Fibroblast of peridontal ligament (primary cell): ENCODE data around the gene ZSCAN21.
A peak's percentile ranks its signal among the peaks of the same experiment; 100 is the strongest.

ENCODE experiments used
- DNase-seq: peaks from one replicate; pipeline ENCODE4 v3.0.0-alpha.2; 2010; ENCODE audit errors: extremely low read depth

ZSCAN21 gene

DNA sequence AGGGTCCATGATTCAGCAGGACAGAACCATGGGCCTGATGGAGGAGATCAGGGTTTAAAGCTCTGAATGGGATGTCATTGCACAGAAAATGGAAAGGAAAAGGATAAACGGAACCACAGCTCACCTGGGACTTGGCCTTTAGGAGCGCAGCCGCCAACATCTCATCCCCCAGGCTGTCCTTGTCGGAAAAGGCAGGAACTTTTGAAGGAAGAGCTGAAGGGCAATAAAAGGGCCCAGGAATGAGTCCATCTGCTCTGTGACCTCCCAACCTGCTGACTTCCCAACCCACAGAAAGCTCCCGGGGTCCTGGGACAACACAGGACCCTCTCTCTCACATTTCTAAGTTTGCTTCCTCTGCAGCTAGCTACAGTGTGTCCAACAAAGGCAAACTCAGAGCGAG lies 25.8 kb downstream of the ZSCAN21 start:
- no peak for DNase-seq

DNA sequence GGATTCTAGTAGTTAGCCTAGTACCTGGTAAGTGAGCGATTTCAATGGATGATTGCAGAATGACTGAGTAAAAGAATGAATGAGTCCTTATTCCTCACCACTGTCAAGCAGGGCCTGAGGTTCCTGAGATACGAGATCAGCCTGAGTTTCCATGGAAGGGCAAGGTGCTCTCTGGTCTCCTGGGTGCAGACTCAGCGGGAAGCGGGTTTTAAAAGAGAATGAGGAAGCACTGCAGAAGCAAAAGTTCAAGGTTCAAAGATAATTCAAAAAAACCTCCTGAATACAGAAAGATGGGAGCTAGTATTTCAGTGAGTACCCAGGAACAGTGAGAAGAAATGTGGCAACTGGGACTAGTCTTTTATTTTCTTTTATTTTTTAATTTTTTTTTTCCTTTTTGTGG lies 27.6 kb downstream of the ZSCAN21 start:
- no peak for DNase-seq

DNA sequence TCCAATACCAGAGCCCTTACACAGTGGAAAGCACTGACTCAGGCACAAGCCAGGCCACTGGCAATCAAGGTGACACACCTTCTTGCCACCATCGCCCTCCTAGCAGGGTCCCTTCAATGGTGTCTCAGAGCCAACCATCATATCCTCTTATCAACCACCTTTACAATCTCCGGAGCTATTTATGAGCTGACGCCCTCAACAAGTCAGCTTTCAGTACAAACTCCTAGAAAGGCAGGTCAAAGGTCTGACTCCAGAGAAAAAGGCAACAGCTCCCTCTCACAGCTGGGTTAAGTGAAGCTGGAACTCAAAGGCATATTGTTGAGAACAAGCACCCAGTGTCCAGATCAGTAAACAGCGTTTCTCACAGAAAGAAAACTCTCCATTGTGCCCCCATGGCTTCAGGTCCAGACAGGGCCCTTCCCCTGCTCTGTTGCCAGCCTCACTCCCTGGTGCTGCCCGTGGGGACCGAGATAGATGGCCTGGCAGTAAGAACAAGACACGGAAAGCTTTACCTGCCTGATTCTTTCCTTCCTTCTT lies 29.5 kb downstream of the ZSCAN21 start:
- no peak for DNase-seq

DNA sequence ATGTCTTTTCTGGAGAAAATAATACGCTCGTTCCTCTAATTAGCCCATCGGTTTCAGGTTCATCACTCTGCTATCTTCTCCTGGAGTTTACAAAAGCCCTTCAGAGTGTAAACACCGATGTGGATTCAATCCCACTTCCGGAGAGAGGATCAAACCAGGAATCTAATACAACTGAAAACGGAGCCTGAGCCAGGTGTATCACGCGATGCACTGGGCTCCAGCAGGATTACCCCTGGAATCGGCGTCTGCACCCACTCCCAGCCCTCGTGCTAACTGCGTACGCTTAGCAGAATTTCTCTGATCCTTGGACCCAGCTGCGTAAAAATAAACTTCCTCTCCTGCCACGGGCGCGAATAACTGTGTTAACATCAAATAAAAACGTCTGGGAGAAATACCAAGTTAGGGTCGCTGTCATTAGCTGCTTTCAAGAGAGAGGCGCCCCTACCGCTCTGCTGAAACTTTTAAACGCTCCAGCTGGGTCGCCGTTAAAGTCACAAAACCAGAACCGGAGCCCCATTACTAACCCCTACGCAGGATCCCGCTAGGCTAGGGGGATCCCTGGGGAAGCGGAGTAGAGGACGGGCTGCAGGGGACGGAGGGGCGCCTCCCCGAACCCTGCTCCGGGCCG lies 31.4 kb downstream of the ZSCAN21 start:
- peak; percentile 15 for DNase-seq

DNA sequence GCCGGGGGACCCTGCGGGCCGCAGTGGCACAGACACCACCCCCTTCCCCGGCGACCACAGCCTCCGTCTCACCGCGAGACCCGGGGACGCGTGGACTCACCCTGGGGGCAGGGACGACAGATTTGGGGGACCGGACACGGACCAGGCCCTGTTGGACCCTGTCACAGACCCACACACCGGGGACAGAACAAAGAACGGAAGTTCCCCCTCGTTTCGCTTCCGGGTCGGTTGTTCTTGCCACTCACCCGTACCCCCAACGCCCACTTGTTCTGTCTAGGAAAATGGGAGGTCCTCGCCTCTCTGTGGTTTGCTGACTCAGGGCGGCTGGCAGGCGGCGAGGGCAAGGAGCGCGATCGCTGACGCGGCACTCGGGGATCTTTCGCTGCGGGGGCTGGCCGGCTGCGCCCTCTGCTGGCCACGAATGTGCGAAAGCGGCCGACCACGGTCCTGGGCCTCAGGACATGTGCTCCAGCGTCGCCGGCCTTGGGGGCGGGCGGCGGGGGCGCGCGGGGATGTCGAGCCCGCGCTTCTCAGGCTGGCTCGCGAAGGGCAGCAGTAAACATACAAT lies 32.0 kb downstream of the ZSCAN21 start, which contains the start of gene ZNF3:
TSS of gene ZNF3 (minus strand) at position 189 of the 568 bp plus-strand sequence. CDS start 4,366 bp downstream, outside the sequence.
- peak; percentile 99 for DNase-seq

DNA sequence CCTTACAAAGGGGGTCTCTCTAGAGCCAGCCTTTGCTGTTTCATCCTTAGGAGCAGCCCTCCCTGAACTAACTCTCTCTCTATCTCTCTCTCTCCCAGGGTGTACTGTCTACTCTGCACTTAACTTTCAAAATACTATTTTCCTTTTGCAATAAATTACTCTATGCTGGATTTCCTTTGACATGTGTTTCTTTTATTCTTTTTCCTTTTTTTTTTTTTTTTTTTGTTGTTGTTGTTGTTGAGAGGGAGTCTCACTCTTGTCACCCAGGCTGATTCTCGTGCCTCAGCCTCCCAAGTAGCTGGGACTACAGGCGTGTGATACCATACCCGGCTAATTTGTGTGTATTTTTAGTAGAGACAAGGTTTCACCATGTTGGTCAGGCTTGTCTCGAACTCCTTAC lies 33.4 kb downstream of the ZSCAN21 start:
- no peak for DNase-seq

DNA sequence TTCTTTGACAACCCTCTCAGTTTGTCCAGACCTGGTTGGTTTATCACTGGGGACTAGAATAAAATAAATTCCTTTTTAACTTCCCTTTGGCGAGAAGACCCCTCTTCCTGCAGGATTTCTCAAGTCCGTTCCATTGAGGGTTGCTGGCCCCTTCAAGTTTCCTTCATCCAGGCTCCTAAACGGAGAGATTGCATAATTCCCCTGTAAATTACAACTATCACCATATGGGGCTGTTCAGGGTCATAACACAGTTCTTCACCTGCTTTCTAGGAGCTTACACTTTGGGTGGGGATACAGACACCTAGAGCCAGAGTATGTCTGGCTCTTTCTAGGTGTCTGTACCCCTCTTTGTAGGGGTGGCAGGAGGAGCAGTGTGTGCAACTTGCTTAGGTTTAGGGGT lies 35.9 kb downstream of the ZSCAN21 start:
- no peak for DNase-seq

DNA sequence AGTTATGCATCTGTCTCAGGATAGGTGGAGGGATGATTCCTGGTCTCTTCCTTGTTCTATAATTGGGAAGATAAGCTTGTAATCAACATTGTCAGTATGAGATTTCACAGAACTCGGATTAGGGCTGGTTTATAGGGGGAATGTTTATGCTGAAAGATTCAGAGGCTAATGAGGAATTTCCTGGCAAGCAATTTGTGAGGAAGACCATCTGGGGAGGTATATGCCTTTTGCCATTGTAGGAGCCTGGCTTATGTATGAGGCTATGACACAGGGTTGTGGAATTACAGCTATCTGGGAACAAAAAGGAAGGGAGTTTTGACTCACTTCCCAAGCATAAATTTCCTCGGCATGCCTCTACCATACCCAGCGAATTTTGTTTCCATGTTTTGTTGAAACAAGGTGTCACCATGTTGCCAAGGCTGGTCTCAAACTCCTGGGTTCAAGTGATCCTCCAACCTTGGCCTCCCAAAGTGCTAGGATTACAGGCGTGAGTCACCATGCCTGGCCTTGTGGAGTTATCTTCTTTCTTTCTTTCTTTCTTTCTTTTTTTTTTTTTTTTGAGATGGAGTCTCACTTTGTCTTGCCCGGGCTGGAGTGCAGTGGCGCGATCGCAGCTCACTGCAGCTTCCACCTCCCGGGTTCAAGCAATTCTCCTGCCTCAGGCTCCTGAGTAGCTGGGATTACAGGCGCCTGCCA lies 37.6 kb downstream of the ZSCAN21 start:
- peak; percentile 97 for DNase-seq

DNA sequence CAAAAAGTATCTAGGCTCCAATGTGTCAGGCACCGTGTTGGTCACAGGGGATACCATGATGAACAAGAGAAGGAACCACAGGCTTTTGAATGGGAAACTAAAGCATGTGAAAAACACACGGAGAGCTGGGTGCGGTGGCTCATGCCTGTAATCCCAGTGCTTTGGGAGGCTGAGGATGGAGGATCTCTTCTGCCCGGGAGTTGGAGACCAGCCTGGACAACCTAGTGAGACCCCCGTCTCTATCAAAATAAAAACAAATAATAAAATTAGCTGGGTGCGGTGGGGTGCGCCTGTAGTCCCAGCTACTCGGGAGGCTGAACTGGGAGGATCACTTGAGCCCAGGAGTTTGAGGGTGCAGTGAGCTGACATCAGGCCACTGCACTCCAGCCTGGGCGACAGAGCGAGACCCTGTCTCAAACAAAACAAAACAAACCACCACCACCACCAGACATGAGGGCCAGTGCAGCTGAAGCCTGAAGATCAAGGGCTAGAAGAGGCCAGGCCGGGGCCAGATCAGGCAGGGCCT lies 38.6 kb downstream of the ZSCAN21 start:
- DNase-seq: no peak

DNA sequence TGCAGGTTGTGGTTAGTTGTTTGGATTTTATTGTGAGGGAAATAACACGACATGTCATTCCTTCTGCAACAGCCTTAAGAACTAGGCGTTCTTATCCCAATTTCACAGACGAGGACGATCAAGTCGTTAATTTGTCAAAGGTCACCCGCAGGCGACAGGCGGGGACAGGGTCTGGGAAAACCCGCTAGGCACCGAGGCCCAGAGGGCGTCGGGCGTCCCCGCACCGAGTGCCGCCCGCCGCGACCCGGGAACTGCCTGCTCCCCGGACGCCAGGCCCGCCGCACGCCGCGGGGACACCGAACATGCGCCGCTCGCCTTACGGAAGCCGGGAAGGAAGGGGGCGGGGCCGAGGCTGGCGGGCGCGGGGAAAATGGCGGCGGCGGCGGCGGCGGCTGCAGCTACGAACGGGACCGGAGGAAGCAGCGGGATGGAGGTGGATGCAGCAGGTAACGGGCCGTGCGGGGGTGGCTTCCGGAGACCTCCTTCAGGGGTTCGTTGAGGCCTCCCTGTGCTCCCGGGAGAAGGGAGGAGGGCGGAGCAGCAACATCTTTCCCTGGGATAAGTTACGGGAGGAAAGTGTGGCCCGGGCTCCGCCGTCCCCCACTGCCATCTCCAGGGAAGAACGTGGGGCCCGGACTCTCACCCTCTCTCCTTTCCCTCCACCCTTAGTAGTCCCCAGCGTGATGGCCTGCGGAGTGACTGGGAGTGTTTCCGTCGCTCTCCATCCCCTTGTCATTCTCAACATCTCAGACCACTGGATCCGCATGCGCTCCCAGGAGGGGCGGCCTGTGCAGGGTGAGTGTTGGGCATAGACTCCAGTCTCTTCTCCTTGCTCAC lies 39.3 kb downstream of the ZSCAN21 start, which contains the start of gene COPS6:
TSS of gene COPS6 (plus strand) at position 349 of the 837 bp plus-strand sequence. CDS start at position 371, 22 bp downstream.
- peak; percentile 65 for DNase-seq

DNA sequence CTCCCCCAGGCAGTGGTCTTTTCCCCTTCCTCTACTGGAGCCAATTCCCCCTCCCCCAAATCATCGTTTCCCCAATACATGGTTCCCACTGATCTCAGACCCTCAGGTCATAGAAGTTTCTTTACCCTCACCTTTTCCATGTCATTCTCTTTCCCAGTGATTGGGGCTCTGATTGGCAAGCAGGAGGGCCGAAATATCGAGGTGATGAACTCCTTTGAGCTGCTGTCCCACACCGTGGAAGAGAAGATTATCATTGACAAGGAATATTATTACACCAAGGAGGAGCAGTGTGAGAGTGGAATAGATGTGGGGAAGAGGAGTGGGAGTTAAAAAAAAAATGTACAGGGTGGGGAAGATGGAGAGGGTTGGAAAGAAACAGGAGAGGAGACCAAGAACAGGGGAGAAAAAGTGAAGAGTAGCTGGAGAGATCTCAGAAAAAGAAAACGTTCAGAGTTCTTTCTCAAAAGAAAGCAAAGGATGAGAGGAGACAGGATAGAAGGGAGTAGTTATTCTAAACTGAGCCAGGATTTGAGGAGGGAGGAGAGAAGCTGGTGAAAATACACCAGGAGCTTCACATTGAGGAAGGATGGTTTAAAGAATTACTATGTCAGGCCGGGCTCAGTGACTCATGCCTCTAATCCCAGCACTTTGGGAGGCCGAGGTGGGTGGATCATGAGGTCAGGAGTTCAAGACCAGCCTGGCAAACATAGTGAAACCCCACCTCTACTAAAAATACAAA lies 40.1 kb downstream of the ZSCAN21 start:
- DNase-seq: peak; percentile 31

DNA sequence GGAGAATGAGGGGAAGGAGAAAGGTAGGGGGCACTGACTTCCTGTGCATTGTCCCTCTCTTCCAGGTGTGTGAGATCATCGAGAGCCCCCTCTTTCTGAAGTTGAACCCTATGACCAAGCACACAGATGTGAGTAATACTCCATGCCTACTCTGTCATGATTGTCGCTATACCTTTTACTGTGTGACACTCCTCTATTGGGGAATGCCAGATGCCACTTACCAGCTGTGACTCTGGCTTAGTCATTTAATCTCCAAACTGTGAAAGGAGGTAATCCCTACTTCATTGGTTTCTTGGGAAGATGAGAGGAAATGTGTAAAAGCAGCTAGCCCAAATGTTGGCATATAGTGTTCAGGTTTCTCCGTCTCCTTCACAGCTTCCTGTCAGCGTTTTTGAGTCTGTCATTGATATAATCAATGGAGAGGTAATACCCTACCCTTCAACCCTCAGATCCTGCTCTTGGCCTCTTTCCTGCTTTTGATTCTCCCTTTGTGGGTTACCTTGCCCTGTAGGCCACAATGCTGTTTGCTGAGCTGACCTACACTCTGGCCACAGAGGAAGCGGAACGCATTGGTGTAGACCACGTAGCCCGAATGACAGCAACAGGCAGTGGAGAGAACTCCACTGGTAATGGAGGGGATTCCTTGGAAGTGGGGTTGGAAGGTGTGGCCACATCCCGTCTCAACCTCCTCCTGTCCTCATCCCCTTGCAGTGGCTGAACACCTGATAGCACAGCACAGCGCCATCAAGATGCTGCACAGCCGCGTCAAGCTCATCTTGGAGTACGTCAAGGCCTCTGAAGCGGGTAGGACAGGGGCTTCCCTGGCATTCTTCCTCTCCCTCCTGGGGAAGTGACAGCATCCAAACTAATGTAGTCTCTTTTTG lies 41.2 kb downstream of the ZSCAN21 start:
- DNase-seq: no peak

DNA sequence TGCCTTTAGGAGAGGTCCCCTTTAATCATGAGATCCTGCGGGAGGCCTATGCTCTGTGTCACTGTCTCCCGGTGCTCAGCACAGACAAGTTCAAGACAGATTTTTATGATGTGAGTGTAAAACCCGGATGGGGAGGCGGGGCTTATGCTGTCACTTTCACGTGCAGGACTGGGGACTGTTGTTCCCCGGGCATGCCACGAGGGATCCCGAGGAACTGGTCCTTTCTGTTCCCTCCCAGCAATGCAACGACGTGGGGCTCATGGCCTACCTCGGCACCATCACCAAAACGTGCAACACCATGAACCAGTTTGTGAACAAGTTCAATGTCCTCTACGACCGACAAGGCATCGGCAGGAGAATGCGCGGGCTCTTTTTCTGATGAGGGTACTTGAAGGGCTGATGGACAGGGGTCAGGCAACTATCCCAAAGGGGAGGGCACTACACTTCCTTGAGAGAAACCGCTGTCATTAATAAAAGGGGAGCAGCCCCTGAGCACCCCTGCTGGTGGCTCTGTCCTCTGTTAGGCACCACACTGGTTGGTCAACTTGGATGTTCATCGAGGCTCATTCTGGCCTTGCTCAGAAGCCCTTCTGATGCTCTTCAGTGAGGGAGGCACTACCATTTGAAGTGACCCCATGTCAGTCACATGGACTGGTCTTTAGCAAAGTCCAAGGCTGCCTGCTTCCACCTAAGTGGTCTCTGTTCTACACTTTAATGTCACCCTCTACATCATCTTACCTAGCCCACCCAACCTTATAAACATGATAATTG lies 42.0 kb downstream of the ZSCAN21 start:
- no peak for DNase-seq

DNA sequence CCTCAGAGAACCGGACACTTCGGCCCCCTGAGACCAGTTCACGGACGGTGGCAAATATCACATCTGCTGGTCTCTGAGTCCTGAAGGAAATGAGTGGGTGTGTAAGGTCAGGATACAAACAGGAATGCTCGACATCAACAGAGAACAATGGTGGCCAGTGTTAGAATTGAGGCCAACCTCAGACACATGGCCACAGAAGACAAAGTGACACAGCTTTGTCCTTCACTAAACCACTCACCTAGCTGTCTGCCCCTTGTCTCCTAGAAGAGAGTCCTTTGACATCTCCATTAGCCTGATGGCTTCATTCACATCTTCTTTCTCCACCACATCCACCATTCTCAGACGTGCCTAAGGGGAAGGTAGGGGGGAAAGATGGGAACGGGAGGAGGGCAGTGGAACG lies 43.5 kb downstream of the ZSCAN21 start:
- no peak for DNase-seq

DNA sequence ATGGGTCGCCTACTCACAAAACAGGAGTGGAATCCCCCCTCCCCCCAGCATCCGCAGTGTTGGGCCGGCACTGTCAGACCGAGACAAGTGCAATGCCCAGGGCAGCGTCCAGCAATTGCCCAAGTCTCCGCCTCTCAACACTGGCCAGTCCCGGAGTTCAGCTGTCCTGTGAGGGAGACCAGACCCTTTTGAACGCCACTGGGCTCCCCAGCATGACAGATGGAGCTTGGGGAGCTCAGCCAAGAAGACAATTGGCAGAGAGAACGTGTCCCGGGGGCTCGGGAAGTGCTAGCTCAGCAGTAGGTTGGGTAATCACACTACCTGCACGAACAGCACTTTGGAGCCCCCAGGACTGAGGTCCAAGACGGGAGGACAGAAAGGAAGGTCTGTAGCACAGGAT lies 43.9 kb downstream of the ZSCAN21 start:
- DNase-seq: no peak

DNA sequence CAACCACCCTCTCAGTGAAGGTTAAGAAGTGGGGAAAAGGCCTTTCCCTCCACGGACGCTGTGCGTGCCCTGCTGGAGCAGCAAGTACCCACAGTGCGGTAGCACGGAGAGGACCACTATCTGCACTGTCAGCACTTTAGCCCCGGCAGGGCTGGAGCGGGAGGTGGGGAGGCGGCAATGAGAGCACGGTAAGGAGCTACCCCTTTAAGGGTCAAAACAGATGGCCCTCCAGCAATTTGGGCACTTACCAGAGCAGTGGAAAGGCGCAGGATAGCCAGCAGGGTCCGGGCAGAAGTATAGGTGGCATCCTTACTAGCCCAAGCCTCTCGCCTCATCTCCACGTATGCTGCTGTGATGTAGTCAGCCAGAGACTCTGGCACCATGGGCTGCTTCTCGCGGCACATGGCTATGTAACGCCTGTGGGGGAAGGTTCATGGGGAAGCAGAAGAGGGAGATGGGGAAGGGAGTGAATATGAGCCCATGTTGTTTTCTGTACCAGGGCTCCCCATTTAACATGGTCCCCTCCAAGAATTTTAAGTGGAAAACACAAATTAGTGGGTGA lies 44.4 kb downstream of the ZSCAN21 start:
- no peak for DNase-seq

DNA sequence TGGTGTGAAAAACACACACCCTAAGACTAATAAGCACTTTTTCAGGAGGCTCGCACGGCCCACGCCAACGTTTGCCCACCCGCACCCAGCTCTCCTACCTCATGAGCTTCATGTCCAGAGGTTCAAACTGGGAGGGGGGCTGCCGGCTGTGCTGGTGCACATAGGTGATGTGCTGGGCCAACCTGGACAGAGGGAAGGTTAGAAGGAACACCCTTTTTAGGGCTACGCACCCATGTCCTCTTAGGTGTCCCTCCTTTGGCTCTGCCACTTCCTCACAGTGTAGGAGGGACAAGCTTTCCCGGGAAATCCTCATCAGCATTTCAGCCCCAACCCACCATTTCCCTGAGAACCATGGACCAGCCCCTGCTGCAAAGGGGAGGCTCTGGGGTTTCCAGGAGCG lies 45.7 kb downstream of the ZSCAN21 start:
- DNase-seq: no peak

DNA sequence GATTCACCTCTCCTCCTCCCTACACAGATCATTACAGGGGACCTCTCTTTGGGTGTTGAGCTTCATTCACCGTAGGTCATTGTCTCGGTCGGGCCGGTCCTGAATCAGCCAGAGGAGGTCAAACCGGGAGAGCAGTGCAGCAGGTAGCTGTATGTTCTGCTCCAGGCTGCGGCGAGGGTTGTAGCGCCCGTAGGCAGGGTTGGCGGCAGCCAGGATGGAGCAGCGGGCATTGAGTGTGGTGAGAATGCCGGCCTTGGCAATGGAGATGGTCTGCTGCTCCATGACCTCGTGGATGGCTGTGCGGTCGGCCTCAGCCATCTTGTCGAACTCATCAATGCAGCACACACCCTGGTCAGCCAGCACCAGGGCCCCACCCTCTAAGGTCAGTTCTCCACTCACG lies 46.1 kb downstream of the ZSCAN21 start:
- no peak for DNase-seq

DNA sequence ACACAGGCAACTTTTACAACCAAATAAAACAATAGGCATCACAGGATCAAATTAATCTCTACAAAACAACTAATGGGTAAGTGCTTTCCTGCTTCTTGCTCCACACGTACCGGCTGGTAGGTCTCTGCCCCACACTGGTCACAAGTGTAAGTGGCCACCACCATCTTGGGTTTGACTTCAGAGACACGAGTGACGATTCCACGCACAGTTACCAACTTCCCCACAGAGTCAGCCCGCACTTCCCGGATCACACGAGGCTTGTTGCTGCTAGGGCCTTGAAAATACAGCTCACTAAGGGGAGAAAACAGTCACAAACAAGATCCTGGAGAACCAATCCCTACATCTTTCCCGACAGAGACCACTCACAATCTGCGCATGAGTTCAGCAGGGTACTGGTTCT lies 49.3 kb downstream of the ZSCAN21 start:
- no peak for DNase-seq
